Activated CD4-positive, alpha-beta T cell treated with anti-CD3 and anti-CD28 coated beads, Interleukin-2, amount 50 U/mL, for 16 hours (primary cell): ENCODE data around the gene ADIPOQ.
"Not testable (repeated sequence)": the region's sequence is repeated elsewhere in the genome, so short reads cannot be mapped to it uniquely, and the experiment has no call there.

Source experiments
- DNase-seq: peaks from one replicate; pipeline ENCODE4 v3.0.0-alpha.2; 2020

The ADIPOQ gene

DNA sequence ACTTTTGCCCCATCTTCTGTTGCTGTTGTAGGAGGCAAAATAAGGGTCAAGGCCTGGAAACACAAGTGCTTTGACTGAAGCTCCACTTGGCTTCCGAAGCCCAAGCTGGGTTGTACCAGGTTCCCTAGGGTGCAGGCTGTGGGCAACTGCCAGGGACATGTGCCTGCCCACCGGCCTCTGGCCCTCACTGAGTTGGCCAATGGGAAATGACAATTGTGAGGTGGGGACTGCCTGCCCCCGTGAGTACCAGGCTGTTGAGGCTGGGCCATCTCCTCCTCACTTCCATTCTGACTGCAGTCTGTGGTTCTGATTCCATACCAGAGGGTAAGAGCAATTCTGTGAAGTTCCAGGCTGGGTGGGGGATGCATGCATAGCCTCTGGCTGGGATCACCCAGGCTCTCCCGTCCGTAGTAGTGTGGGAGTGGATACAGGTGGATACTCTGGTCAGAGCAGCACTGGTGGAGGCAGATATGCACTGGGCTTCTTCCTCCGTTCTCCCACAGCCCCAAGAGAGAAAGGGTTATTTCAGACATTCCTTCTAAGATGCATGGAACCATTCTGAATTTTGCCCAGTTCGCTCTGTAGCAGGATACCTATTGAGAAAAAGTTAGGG is at the start of gene ADIPOQ:
Gene ADIPOQ (plus strand): TSS at position 285 of the 613 bp plus-strand sequence. CDS start 10,349 bp downstream, outside the sequence.
- no peak for DNase-seq

DNA sequence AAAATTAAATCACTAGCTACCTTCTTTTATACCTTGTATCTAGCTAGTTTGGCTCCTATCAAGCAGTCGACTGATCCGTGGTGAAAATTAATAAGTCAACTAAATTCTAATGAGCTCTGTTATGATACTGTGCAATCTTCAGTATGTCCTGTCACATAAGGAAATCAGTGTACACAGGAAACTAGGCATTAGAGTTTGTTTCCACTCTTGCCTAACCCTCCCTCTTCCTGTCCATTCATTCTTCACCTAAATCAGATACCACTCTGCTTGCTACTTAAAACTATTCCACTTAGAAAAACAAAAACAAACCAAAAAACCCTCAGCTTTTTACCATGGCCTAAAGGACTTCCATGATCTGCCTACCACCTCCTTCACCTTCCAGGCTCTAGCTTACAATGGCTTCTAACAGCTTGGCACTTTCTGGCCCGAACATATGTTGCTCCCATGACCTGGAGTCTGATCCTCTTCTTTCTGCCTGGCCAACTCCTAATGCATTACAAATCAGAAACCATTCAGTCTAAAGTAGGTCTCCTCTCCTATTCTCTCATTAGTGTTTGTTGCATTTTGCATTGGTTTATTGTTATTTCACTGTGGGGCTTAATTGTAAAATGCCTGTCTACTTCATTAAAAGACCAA is 44.2 kb upstream of the ADIPOQ start:
- DNase-seq = peak; percentile 34

DNA sequence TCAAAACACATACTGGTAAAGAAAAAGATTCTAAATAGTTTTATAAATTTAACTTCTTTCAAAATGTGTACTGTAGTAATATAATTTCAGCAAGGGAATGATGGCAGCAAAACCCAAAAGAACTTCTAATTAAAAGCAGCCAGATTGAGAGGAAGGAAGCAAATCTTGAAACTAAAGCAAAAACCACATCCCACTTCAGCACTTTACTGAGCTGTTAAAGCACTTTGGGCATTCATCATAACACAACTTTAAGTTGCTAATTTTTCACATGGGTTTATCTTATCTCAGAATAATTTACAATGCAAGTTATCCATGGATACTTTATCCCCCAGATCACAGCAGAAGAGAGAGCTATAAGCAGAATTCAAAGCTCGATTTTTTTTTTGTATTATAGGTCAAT is 42.2 kb upstream of the ADIPOQ start:
- peak; percentile 29 for DNase-seq

DNA sequence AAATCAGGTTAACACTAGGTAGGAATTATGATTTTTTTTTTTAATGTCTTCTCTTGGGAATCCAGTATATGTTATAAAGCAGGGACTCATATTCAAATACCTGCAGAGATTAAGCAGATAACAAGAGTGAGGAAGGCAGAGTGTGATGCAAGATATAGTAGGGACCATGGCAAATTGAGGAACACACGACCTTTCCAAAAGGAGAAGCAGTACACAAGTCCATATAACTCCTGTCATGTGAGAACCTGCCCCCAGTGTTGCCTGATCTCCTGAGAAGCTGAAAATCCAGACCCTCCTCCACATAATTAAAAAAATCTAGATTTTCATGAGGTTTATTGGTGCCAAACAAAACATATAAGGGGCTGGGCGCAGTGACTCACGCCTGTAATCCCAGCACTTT is 39.8 kb upstream of the ADIPOQ start:
- no peak for DNase-seq

DNA sequence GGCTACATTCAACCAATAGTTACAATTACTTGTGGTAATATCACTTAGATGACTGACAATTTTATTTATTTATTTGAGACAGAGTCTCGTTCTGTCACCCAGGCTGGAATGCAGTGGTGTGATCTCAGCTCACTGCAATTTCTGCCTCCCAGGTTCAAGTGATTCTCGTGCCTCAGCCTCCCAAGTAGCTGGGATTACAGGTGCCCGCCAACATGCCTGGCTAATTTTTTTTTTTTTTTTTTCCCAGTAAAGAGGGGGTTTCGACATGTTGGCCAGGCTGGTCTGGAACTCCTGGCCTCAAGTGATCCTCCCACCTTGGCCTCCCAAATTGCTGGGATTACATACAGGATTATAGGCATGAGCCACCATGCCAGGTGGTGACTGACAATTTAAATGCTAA is 39.1 kb upstream of the ADIPOQ start:
- DNase-seq = not testable (repeated sequence)

GRCh38 chr3:186806089-186807055 is 36.1 kb upstream of the ADIPOQ start, which contains the start of gene RFC4:
TSS of gene RFC4 (minus strand) at chr3:186806482. CDS start at chr3:186804713, 1,769 bp downstream.
- peak; percentile 91 for DNase-seq

GRCh38 chr3:186807231-186807630 is 35.3 kb upstream of the ADIPOQ start:
- peak; percentile 30 for DNase-seq

DNA sequence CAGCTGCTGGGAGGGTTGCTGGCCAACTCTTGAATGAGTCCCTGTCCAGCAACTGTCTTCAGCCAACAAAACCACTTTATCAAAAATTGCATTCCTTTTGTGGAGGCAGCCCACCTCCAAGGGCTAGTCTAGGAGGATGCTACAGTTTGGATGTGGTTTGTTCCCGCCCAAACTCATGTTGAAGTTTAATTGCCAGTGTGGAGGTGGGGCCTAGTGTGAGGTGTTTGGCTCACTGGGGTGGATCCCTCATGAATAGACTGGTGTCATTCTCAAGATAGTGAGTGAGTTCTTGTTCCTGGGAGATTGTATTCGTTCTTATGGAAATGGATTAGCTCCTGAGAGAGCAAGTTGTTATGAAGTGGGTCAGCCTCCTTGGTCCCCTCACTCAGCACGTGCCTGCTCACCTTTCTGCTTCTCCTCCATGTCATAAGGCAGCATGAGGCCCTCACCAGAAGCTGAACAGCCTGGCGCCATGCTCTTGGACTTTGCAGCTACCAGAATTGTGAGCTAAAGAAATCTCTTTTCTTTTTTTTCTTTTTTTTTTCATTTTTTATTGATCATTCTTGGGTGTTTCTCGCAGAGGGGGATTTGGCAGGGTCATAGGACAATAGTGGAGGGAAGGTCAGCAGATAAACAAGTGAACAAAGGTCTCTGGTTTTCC is 32.0 kb upstream of the ADIPOQ start:
- no peak for DNase-seq

DNA sequence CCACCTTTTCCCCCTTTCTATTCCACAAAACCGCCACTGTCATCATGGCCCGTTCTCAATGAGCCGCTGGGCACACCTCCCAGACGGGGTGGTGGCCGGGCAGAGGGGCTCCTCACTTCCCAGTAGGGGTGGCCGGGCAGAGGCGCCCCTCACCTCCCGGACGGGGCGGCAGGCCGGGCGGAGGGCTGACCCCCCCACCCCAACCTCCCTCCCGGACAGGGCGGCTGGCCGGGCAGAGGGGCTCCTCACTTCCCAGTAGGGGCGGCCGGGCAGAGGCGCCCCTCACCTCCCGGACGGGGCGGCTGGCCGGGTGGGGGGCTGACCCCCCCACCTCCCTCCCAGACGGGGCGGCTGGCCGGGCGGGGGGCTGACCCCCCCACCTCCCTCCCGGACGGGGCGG is 31.2 kb upstream of the ADIPOQ start:
- not testable (repeated sequence) for DNase-seq

- no peak for DNase-seq
Measured at GRCh38 chr3:186814100-186814499, 28.4 kb upstream of the ADIPOQ start.

GRCh38 chr3:186815435-186815834 is 27.1 kb upstream of the ADIPOQ start:
- DNase-seq = no peak

GRCh38 chr3:186818516-186818915 is 24.0 kb upstream of the ADIPOQ start:
- no peak for DNase-seq

- no peak for DNase-seq
Measured at GRCh38 chr3:186818956-186819355, 23.6 kb upstream of the ADIPOQ start.

DNA sequence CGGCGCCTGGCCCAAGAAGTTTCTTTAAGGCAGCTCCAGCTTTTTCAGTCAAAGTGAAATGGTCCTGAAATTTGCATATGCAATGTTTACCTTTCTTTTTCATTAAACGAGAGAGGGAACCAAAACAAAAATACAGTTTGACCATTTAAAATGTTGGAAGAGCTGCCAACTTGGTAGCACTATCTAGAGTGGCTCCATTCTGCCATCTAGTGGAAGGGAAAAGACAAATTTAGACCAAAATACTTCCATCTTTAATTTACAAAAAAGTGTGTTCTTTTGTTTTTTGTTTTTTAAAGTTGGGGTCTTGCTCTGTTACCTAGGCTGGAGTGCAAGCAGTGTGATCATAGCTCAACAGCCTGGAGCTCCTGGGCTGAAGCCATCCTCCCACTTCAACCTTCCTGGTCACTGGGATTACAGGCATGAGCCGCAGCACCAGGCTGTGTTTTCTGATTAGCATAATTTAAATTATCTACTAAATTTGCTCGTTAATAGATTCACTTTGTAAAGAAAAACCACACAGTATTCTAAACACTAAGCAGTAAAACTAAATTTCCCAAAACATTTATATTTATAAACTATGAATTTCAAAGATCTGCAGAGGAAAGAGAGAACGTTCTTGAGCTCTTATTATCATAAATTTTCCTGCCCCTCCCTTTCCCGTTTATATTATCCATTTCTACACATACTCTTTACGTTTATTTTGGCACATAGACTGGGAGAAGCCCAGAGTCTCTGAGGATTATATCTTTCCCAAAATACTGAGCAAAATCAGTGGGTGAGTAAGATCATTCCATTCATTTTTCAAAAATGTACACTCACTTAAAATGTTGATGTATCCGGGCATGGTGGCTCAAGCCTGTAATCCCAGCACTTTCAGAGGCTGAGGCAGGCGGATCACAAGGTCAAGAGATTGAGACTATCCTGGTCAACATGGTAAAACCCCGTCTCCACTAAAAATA is 20.8 kb upstream of the ADIPOQ start:
- DNase-seq = peak; percentile 64

DNA sequence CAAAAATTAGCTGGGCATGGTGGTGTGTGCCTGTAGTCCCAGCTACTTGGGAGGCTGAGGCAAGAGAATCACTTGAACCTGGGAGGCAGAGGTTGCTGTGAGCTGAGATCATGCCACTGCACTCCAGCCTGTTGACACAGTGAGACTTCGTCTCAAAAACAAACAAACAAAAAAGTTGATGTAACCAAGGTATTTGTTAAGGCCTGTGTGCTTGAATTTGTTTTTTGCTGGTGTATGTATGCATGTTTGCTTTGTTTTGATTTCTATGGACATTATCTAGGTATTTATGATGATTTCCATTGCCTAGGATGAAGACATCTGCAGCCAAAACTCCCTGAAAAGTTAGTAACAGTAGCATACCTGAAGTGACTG is 20.1 kb upstream of the ADIPOQ start:
- not testable (repeated sequence) for DNase-seq

DNA sequence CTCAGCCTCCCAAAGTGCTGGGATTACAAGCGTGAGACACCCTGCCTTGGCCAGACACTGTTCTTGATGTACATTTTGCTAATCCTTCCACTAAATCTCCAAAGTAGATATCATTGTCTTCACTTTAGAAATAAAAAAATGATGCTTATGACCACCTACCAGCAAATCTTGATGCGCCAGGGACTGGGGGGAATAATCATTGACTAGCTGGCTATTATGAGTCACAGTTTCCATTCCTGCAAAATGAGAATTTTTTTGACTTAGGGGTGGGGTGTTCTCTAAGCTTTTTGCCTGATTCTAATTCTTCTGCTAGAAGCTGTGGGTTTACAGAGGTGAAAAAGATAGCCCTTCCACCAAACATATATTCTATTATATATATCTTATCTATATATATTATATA is 19.1 kb upstream of the ADIPOQ start:
- DNase-seq = no peak

DNA sequence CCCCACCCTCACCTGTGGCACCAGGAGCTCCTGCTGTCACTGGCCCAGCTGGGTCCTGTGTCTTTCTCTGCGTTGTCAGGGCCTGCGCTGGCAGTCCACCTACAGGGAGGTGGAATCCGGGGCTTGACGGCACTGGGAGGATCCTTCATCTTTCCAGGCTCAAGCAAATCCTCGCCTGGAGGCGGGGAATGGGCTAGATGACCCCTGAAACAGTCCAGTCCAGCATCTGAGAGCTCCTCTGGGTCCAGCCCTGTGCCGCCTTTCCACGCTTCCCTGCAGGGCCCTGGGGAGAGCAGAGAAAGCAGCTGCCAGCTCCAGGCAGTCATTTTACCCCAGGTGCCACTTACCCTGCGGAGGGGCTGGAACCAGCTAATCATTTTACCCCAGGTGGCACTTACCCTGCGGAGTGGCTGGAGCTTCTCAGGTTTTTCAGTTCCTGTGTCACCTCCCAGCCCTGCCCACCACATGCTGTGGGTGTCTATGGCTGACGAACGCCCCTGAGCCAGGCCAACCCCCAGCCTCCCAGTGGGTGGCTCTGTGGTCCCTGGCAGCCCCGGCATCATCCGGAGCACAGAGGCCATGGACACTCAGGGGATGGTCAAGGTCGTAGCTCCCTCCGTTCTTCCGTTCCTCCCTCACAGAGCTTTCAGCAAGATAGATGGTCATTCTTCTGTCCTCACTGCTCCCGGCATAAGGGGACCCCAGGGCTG is 17.9 kb upstream of the ADIPOQ start:
- no peak for DNase-seq

DNA sequence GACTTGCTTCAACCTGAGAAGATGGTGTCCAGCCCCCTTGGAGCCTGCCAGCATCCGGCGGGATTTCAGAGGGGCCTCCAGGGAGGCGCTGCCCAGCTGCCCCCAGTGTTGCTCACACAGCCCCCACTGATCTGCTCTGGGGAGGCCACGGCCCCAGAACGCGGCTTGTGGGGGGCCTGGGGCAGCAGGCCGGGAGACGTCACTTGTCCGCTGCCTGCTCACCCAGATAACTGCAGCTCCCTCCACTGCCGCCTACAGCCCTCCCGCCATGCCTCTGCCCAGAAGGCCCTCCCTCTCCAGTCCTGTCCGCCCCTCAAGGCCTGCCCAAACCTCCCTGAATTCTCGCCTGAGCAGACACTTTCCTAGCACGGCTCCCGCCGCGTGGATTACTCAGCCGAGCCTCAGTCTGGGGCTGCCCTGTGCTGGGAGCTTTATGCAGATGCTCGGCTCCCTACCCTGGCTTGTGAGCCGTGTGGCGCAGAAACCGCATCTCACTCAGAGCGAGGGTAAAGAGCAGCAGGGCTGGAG is 17.2 kb upstream of the ADIPOQ start:
- DNase-seq = peak; percentile 58

DNA sequence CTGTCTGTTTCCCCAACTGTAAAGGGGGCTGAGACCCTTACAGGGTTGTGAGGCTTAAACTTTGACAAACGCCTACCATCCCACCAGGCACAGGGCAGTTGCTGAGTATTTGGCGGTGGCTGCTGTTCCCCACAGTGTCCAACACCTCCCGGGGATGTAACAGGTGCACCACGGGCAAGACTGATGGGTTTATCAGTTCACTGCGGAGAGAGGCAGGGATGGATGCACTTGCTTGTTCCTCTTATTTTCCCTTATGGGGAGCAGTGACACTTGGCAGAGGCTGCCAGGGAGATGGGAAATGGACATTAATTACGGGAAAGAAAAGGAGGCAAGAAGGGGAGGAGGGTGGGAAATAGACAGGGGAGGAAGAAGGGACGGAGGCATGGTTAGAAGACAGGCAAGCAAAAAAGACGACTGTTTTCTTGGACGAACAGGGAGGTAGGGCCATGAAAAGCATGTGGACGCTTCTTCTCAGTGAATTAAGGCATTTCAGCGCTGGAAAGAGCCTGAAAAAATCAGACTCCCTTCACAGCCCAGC is 16.6 kb upstream of the ADIPOQ start:
- no peak for DNase-seq

- peak; percentile 30 for DNase-seq
Measured at GRCh38 chr3:186826410-186826975, 16.0 kb upstream of the ADIPOQ start.
